Hippocampal formation (tissue), 2 donors: ENCODE measurements around the gene PDK2.
A peak's percentile ranks its signal among the peaks of the same experiment; 100 is the strongest.

Experiments used
- DNase-seq, 2 donors: peaks; one replicate each; lab custom pipeline; 2025; lab: John Stamatoyannopoulos, UW

PDK2 gene

DNA sequence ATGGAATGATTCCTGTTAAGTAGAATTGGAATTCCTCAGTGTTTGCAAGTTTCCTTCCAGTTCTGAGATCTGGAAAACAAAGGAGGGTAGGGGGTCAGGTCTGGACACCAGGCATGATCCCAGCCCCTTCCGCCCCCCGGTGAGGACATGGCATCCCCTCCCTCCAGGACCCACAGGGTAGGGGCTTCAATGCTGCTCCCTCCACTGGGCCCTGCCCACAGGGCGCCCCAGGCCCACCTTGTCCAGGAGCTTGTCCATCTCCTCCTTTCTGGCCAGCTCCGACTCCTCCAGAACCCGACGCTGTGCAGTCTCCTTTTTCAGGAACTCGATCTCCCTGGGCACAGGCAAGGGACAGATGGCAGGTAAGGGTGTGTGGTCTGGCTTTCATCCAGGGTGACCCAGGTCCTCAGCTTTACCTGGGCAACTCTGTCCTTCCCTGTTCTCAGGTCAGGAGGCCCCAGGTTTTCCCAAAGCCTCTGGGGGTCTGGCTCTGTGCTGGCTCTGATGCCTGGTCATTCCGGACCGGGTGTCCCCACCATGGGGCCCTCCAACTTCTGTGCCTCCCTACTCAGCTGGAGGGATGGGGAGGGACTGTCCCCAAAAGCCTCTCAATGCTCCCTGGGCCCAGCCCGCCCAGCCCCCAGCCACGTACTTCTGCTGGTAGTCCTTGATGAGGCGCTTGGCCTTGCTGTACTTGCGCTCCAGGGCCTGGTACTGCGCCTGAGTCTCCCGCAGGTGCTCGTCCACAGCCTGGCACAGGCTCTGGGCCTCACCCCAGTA lies 40.4 kb downstream of the PDK2 start:
- DNase-seq = no peak

DNA sequence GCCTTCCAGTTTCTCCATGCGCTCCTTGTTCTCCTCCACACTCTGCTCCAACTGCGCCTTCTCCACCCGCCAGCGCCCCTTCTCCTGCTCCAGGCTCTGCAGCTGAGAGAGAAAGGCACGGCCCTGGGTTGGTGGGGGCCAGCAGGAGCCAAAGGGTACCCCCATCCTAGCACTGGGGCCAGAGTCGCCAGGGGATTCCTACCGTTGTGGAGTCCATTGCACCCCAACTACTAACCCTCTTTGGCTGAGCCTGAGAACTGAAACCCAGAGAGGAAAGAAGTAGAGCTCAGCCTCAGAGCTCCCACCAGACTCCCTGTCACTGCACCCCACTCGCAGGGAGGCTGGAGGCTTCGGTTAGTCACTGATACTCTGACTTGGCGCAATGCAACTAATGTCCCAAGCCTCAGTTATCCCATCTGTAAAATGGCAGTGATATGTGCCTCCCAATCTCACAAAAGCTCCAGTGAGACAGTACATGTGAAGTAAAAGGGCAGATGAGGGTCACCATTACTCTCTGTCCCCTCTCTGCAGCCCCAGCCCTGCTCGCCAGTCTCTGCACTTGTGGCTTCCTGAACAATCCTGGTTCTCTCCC lies 41.0 kb downstream of the PDK2 start:
- DNase-seq = no peak

DNA sequence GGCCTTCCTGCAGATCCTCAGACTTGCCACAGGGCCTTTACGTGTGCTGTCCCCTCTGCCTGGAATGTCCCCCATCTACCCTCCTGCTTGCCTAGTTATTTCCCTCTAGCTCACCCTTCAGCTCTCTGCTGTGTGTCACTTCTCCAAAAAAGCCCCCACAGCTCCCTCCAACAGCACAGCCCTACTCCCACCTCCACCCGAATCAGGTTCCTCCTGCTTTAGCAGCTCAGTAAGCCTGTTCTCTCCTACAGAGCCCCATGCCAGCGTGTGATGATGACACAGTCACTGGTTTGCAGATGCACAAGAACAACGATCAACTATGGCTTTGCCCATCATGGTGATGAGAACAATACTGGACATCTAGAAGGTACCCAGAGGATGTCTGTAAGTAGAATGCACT lies 41.9 kb downstream of the PDK2 start:
- DNase-seq = no peak

DNA sequence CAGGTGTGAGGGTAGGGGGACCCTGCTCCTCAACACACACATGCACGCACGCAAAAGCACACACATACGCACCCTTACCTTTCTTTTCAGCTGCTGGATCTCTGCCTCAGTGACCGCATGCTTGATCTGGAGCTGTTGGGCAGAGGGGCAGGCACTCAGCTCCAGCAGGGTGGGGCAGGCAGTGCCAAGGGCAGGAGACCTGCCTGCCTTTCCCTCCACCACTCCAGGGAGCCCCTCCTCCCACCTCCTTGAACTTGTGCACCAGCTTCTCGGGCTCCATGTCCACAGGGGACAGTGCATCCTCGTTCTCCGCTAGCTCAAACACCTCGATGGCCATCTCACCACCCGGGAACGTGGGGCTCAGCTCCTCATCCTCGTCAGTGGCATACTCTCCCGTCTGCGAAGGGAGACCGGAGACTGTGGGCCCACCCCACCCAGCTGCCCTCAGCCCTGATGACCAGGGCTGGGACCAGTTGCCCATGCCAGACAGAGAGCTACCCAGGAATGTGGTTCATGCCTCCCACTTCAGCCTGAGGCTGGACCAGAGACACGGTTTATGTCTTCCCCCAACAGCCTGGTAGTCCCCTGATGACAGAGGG lies 44.1 kb downstream of the PDK2 start:
- no peak for DNase-seq

DNA sequence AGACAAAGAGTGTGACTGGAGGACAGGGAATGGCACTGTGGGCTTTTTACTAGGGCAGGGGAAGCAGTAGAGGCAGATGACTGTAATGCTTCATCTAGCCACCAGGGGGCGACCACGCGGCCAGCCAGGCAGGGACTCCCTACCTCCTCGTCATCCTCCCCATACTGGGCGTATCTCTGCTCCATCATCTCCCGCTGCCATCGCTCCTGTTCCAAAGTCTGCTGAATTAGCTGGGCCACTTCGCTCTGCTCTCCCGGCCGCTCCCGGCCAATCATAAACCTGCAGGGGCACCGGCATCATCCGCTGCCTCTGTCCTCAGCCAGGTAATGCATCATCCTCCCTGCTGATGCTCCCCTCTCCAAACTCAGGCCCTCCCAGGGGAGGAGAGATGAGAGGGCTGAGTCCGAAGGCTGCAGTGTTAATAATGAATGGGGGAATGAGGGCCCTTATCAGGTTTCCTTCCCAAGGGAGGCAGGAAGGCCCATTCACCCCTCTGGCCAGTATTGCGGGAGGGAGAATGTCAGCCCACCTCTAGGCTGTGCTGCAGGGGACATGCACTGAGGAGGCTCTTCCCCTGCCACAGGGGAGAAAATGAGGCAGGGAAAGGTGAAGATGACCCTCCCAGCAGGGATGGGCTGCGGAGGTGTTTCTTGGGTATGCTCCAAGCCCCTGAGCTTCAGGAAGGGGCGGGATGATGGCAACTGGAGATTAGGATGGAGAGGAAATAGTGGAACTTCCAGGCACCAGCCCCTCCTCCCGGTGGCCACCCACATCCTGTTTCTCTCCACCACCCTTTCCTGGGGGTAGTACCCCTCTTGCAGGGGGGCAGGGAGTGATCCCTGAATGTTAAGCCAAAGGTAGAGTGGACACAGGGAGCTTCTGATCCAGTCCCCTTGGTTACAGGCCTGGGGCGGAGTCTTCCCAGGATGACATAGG lies 45.1 kb downstream of the PDK2 start:
- DNase-seq = peak; percentile 42 to 64

DNA sequence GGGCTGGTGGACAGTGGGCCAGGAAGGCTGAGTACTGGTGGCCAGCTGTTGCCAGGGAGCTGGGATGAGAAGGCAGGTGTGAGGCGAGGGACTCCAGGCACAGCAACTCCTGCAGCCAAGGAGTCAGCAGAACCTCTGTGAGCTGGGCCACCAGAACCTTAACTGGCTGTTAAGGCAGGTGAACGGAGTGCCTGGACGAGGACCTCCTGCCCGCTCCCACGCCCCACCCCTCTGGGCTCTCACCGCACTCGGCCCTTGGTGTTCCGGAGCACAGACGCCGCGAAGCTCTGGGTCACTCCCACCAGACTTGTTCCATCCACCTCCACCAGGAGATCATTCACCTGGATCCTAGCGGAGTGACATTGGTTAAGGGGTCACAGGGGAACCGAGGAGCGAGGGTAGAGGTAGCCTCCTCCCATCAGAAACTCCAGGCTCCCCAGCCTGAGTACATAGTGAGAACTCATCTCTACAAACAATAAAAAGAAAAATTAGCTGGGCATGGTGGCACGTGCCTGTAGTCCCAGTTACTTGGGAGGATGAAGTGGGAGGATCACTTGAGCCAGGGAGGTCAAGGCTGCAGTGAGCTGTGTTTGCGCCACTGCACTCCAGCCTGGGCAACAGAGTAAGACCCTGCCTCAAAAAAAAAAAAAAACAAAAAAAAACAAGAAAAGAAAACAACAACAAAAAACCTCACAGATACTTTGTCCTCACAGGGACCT lies 46.0 kb downstream of the PDK2 start:
- no peak for DNase-seq

DNA sequence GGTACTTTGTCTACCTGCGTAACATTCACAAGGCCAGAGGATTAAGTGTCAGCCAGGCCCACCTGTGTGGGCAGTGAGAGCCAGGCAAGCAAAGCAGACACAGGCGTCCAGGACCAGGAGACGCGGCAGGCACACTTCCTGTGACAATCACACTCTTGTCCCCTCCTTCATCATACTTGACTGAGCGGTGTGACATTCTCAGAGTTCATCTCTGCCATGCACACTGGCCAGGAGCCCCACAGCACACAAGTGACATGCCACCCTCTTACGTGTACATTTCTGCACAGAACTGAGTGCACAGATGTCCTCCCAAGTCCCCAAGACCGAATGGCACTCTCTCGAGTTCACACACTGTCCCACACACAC lies 46.6 kb downstream of the PDK2 start:
- no peak for DNase-seq

DNA sequence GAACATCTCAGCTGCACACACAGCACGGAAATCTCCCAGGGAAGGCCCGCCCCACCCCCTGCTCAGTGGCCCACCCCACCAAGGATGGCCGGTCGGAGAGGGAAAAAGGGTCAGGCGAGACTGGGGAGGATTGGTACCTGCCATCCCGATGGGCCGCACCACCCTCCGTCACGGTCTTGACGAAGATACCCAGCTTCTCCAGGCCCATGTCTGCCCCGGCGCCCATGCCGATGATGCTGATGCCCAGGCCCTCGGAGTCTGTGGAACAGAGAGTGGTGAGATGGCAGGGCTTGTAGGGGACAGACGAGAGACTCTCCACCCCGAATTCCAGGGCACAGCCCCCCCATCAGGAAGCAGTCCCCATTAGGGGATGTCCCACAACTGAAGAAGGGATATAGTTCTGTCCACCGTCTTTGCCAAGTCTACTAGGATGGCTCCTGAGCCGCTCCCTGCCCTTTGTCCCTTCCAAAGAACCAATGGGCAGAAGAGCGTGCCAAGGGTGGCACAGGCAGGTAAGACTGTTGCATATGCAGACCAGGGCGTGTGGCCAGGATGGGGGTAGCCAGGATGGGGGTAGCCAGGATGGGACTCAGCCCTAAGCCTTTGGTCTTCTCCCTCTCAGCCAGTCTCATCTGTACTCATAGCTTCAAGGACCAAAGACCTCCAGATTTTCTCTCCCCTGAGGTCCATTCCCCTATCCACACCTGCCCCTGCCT lies 48.5 kb downstream of the PDK2 start:
- DNase-seq = no peak

DNA sequence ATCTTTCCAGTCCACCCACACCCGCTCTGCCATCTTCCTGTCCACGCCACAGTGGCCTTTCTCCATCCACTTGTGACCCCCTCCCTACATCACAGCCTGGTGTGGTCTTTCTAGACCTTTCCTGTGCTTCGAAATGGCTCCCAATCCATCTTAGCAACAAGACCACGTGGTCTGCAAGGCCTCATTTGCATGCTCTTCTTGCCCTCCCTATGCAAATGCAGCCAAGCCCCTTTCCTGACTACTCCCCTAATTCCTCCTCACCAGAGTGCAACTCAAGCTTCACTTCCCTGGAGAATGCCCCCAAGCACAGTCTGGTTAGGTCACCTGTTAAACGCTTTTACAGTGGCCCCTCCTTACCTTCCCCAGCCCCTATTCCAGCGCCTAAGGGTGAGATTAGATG lies 49.2 kb downstream of the PDK2 start:
- DNase-seq = no peak

DNA sequence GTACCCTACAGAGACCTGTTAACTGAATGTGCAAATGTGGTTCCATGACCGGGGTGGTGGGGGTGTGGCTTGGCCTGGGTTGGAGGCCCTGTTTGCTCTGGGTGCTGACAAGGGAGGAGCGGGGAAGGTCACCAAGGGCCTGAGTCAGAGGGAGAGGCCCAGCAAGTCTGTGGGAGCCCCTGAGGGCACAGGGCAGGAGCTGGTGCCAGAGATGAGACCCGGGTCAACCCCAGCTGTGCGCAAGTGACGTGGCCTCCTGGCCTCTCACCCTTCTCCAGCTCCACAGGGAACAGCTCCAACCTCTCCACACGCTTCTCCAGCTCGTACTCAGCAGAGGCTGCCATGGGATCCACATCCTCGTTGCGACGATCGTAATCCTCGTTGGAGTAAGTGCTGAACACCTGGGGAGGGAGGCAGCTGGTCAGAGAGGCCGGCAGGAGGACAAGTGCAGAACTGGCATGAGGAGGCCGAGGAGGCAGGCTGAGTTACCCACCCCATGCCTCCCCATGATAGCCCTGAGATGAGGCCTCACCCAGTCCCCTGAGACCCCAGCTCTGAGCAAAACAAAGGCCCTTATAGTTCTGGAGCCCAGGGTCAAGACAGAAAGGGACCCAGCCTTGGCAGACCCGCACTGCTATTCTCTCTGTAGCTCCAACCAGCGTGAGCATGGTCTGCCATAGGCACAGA lies 49.8 kb downstream of the PDK2 start:
- no peak for DNase-seq

DNA sequence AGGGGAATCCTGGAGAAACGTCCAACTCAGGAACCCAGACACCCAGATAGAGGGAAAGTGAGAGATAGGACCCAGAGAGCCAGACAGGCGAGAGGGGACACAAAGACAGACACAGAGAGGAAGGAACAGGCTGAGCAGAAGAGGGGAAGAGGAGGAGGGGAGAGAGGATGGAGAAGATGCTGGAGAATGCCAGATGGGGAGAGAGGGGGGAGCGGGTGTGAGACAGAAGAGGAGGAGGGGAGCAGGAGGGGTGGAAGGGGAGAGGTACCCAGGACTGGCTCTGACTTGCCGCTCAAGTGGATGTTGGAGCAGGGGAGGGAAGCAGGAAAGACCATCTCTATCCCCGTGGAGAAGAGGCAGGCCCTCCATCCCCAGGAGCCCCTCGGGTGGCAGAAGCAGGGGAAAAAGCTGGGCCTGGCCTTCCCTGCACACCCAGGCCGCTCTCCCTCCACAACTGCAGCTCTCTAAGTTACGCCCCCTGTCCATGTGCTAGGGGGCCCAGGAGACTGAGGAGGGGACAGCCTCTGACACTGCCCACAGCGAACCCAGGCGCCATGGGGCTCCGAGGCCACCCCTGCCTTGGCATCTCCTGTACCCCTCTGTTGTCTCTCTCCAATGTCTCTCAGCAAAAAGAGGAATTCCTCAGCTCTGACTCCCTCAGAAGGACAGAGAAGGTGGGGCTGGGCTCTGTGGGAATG lies 50.5 kb downstream of the PDK2 start:
- no peak for DNase-seq

DNA sequence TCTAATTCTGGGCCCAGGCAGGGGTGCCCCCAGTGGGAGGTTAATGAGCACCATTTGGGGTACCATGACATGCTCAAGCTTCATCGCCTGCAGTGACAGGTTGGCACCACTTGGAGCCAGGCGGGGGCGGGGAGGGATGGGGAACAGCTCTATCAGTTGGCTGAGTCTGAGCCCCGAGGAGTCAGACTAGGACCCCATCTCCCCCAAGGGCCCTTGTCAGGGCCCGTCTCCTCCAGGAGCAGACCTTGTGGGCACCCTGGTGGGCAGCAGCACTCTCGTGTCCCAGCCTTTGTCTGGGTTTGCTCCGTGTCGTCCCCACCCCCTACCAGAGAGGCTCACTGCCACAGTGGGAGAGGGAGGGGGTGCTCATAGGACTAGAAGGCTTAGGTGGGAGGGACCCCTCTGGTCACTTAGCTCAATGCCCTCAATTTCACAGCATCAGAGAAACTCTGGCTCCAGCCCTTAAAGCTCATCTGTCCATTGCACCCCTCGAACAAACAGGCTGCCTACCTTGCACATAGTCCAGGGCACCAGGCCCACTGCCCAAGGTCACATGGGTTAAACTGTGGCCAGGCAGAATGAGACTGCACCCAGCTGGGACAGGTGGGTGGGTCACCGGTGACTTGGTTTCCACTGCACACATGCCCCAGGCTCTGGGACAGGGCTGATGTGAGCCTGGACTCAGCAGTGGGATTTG lies 51.2 kb downstream of the PDK2 start:
- DNase-seq = no peak

DNA sequence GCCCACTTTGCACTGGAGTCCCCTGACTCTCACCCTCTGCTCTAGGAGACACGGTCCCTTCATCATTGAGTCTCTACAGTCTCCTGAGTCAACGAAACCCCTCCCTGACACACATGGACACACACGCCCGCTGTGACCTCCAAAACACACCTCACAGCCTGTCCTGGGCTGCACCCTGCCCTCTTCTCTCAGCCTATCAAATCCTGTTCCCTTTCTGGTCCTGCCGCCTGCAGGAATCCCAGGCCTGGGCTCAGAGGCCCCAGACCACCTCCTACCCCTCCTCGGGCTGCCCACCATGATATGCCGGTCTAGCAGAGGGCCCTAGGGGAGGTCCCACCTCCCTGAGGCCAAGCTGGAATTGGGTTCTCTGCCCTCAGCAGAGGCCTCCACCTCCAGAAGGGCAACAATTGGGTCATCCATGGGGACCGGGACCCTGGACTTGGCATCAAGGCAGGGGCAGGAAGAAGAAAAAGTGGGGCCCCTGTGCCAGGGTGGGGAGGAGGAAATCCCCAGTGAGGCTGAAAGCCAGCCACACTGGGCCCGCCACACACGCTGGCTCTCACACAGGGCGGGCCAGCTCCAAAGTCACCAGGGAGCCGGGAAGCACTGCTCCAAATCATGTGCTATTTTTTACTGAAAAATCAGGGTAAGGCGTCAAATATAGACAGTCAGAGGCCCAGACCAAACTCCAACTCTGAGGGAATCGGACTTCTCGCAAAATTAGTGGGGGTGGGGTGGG lies 51.9 kb downstream of the PDK2 start:
- no peak for DNase-seq

DNA sequence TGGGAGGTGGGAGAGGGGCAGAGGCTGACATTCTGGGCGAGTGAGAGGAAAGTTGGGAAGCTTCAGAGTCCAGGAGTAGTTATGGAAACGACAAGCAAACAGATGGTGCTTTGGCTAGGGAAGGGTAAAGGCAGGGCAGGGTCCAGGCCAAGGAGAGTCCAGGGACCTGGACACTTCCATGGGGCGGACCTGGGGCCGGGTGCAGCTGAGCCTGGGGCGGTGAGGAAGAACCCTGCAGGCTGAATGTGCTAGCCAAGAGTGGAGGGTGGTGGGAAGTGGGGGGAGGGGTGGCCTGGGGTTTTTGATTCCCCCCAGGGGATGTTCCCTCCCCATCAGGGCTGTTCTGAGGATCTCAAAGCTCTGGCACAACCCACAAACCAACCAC lies 52.7 kb downstream of the PDK2 start:
- DNase-seq = no peak

DNA sequence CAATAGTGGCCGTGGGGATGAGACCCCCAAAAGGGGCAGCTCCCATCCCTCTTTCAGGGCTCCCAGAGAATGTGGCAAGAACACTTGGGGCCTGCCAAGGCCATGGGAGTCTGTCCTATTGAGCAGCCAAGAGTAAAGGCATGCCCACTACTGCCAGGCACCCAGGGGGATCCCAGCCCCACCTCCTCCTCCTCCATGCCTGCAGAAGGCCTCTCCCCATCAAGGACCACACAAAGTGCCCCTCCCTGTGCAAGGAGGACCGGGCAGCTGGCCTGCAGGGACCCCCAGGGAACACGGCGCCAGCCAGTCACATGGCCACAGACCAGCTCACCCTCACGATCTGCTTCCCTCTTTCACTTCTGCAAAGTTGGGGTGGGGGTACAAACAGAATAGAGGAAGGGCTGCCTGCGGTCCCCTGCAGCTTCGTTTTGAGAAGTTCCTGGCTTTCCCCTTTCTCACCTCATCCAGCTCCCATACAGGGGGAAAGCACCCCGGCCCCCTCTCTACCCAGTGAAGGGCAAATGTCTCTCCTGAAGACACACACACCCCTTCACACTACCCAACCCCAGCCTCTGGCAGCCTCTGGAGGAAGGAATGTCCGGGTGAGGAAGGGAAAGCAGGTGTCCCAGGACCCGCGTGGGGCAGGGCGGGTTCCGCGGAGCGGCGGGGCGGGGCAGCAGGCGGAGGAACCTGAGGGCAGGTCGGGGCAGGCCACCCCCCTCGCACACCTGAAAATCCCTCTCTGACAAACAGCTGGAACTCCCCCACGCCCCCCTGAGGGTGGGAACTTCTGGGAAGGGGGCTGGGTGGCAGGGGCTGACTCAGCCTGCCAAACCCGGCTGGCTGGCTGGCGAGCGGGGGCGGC lies 53.3 kb downstream of the PDK2 start:
- DNase-seq = peak in 1 of 2 donors; percentile 50

DNA sequence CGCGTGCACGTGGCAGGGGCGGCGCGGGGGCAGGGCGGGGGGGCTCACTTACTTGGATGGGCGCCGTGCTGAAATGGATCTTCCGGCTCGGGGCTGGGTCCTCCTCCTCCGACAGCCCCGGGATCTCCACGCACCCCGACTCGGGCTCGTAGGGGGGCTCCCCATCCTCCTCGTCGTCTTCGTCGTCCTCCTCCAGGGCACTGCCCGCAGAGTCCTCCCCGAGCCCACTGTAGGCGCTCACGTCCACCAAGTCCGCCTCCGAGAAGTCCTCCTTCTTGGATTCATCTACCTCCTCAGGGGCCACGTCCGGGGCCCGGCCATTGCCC lies 53.9 kb downstream of the PDK2 start:
- no peak for DNase-seq

DNA sequence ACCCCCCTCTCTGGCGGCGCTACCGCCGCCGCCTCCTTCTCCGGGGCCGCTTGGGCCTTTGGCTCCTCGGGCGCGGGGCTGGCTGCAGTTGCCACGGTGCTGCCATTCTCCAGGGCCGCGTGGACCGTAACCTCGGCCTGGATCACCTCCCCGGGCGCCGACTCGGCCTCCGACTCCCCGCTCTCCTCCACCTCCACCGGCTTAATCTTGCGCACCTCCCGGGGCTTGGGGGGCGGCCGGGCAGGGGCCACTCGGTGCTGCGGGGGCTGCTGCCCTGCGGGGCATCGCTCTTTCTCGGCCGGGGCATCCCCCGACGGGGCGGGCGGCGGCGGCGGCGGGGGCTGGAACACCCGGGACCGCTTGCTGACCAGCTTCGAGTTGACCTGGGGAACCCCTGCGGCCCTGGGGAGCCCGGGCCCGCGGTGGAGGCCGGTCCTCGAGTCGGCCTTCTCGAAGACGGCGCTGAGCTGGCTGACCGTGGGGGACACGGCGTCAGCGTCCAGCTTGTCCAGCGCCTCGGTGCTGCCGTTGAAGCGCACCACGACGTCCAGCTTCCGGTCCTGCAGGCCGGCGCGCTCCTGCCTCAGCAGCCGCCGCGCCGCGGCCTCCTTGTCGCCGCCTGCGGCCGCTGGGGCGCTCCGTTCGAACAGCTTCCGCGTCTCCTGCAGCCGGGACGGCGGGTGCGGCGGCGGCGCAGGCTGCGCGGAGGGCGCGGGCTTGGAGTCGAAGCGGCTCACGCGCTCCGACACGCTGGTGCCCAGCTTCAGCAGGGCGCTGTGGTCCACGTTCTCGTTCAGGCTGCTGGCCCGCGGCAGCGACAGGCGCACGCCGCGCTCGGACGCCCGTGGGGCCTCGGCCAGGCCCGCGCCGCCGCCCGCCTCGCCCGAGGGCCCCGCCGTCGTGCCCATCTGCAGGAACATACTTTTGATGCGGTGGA lies 54.5 kb downstream of the PDK2 start:
- DNase-seq = peak; percentile 9 to 27
